AG04449 (cell line): ENCODE measurements around the gene CDKN1A.

Experiments used
- CTCF ChIA-PET: fragments of 350-600 bp; formaldehyde crosslinking; extraction: SDS; loops from one replicate; lab custom pipeline; 2021; ENCODE audit warnings: antibody characterized with exemption; lab: Yijun Ruan, JAX
- POLR2A ChIA-PET: fragments of 400-600, 350-600 bp; formaldehyde crosslinking; extraction: SDS; loops from one replicate; lab custom pipeline; 2020; ENCODE audit warnings: antibody characterized with exemption, inconsistent platforms; lab: Yijun Ruan, JAX
- DNase-seq: peaks from one replicate; pipeline ENCODE4 v3.0.0-alpha.2; 2010; ENCODE audit warnings: low read depth, low spot score
- H3K4me3 ChIP-seq: 2 replicates; pipeline ENCODE4 v1.5.1; 2011; ENCODE audit warnings: low read depth, mild to moderate bottlenecking, control low read depth, low read length
- TF ChIP-seq, protein P1 (sequence below): IDR thresholded peaks from one replicate; pipeline ENCODE4 v1.5.1; 2011; ENCODE audit warnings: mild to moderate bottlenecking, moderate library complexity, low read length, control low read depth, inconsistent platforms; ENCODE audit not compliant: insufficient read depth; ENCODE audit errors: missing control alignments

Gene CDKN1A

DNA sequence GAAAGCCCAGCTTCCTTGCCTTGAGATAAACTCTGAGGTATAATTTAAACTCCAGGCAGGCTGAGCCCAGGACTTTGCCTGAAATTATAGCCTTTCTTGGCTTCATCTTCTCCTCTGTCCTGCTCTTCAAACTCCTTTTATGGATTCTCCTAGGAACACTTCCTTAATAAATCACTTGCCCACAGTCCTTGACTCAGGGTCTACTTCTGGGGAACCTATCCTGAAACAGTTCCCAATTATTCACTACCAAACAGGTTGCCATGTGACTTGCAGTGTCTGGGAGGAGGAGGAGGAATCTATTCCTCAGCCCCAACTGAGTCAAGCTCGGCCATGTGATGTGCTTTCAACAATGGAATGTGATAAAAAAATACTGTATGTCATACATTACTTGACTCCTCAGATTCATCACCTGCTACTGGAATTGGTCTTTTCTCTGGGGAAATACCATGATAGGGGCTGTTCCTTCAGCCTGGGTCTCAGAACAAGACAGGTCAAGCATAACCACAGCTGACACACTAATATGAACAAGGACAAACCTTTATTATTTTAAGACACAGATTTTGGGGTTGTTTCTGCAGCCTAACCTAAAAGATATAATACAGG, 20.5 kb upstream of the CDKN1A start:
- TF ChIP-seq, protein P1, sequence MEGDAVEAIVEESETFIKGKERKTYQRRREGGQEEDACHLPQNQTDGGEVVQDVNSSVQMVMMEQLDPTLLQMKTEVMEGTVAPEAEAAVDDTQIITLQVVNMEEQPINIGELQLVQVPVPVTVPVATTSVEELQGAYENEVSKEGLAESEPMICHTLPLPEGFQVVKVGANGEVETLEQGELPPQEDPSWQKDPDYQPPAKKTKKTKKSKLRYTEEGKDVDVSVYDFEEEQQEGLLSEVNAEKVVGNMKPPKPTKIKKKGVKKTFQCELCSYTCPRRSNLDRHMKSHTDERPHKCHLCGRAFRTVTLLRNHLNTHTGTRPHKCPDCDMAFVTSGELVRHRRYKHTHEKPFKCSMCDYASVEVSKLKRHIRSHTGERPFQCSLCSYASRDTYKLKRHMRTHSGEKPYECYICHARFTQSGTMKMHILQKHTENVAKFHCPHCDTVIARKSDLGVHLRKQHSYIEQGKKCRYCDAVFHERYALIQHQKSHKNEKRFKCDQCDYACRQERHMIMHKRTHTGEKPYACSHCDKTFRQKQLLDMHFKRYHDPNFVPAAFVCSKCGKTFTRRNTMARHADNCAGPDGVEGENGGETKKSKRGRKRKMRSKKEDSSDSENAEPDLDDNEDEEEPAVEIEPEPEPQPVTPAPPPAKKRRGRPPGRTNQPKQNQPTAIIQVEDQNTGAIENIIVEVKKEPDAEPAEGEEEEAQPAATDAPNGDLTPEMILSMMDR = no peak
- POLR2A ChIA-PET = interaction anchor here (0.9 to 1.0 kb wide), 2 partner anchors 18 to 20 kb away, joined by 3 to 7 read pairs; partner anchors contain the start of gene CDKN1A
- CTCF ChIA-PET = interaction anchor here (1.3 to 3.3 kb wide), 2 partner anchors 15 to 34 kb away, joined by 3 to 14 read pairs; no protein-coding TSS in a partner anchor
- DNase-seq = no peak
- H3K4me3 ChIP-seq = no peak overlapping the region

DNA sequence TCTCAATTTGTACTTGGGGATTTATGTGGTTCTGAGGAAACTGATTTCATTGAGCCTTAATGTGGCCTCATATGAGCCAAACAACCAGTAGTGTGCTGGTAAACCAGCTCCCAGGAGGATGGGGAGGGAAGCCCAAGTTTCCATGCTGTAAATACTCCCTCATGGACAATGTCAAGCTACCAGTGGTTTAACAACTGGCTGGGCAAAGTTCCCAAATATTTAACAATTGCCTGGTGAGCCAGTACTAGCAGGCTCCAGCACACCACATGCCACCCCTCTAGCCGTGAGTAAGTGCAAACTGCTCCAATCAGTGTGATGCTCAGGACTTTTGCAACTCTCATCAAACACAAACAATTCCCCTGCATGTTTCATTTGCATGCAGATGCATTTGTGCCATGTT, 19.2 kb upstream of the CDKN1A start:
- no peak overlapping the region for H3K4me3 ChIP-seq
- ChIA-PET POLR2A (interaction anchor here (1.1 kb wide), 1 partner anchor 19 kb away, joined by 3 read pairs; the partner anchor contains the start of gene CDKN1A), CTCF (no interaction called here)
- TF ChIP-seq, protein P1 = no peak
- DNase-seq = no peak

DNA sequence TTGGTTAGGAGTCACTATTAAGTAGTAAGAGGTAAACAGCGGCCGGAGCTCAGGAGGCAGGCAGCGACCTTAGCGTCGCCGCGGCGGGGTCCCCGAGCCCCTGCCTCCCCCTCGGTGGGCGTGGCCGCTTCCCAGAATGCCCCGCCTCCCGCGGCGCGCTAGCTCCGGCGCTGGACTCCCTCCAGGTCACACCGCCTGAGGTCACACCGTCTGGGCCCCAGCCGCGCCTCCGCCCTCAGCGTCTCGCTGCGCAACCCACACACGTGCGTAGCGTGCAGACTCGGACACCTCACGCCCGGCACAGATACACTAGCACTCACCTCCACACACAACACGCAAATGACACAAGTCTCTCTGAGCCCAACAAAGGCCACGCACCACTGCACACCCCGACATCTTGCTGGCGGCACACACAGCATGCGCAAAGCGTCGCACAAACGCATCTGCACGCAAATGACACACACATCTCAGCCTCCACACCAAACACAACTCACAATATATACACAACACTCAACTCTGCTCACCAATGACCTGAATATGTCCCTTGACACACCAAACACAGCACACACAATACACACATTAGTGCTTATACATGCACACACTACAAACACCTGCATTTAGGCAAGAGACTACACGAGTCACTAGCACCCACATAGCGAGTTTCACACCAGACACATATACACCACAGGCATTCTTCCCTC, 17.6 kb upstream of the CDKN1A start:
- no peak for DNase-seq
- TF ChIP-seq, protein P1 = no peak
- H3K4me3 ChIP-seq = no peak overlapping the region
- ChIA-PET POLR2A (interaction anchor here (1.0 kb wide), 1 partner anchor 18 kb away, joined by 5 read pairs; the partner anchor contains the start of gene CDKN1A), CTCF (interaction anchor here (1.2 kb wide), 1 partner anchor 99 kb away, joined by 3 read pairs; no protein-coding TSS in a partner anchor)

DNA sequence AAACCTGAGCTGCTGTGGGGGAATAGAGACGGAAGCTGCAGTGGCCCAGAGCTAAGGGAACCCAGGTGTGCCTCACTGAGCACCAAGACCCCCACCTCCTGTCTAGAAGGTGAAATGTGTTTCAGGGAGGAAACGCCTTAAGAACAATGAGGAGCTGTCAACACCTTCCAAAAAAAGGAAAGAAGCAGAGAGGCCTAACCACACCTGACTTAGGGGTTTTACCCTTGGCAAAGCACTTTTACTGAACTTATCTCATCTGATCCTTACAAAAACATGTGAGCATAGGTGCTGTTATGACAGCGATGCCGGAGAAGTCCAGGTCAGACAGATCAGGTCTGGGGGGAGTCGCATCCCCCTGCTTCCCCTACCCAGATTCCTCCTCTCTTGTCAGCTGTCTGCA, 16.1 kb upstream of the CDKN1A start:
- H3K4me3 ChIP-seq = no peak overlapping the region
- CTCF ChIA-PET = no interaction called here
- POLR2A ChIA-PET = no interaction called here
- DNase-seq = no peak
- TF ChIP-seq, protein P1 = no peak

DNA sequence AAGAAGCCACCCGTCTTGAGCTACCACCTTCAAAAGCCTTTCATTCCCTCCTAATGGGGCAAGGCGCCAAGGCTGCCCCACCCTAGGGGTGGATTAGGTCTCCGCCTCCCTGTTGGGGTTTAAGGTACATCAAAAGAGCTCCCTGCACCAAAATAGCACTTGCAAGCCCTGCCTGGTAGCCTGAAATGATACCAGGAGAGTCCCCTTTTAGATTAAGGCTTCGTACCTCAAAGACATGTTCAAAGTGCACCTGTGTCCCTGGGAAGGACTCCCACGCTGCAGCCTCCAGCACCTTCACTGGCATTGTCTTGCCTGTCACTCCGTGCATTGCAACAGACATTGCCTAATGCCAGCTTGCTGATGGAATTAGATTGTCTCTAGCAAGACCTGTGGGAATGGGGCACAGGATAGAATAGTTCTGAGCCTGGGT, 15.7 kb upstream of the CDKN1A start:
- CTCF ChIA-PET = interaction anchor here (1.0 to 3.1 kb wide), 3 partner anchors 12 to 62 kb away, joined by 3 to 15 read pairs (median 4); no protein-coding TSS in a partner anchor

More for the DNA sequence above, 15.7 kb upstream of the CDKN1A start:
- DNase-seq = no peak
- TF ChIP-seq, protein P1 = no peak
- no peak overlapping the region for H3K4me3 ChIP-seq
- POLR2A ChIA-PET = no interaction called here
